SK-N-SH treated with all-trans-retinoic acid at 6 μM for 48 hours (cell line): ENCODE results near the gene MMP24.
A peak's percentile ranks its signal among the peaks of the same experiment; 100 is the strongest.

Experiments used
- ARNTL ChIP-seq: fragments of 450-650 bp; formaldehyde crosslinking; IDR thresholded peaks from 2 replicates; pipeline ENCODE4 v1.5.0; 2020; ENCODE audit warnings: low read depth, mild to moderate bottlenecking, moderate library complexity, borderline replicate concordance
- BACH2 ChIP-seq: fragments of 250-450 bp; sonication (Bioruptor Pico); IDR thresholded peaks from 2 replicates; pipeline ENCODE4 v1.9.0; 2021; ENCODE audit warnings: mild to moderate bottlenecking, borderline replicate concordance
- ESRRG ChIP-seq: fragments of 250-450 bp; sonication (Bioruptor Pico); IDR thresholded peaks from 2 replicates; pipeline ENCODE4 v1.6.1; 2021; ENCODE audit warnings: mild to moderate bottlenecking
- PATZ1 ChIP-seq: fragments of 250-450 bp; sonication (Bioruptor Pico); IDR thresholded peaks from 2 replicates; pipeline ENCODE4 v1.8.0; 2020; ENCODE audit warnings: mild to moderate bottlenecking, moderate library complexity, borderline replicate concordance
- POU6F1 ChIP-seq: fragments of 250-450 bp; sonication (Bioruptor Pico); IDR thresholded peaks from 2 replicates; pipeline ENCODE4 v1.8.0; 2021; ENCODE audit warnings: low read depth, mild to moderate bottlenecking, moderate library complexity, borderline replicate concordance
- SNAI2 ChIP-seq: fragments of 250-450 bp; sonication (Bioruptor Pico); IDR thresholded peaks from 2 replicates; pipeline ENCODE4 v1.5.0; 2020; ENCODE audit warnings: mild to moderate bottlenecking, moderate library complexity
- ZNF70 ChIP-seq: fragments of 450-650 bp; formaldehyde crosslinking; IDR thresholded peaks from 2 replicates; pipeline ENCODE4 v1.5.0; 2020; ENCODE audit warnings: mild to moderate bottlenecking, moderate library complexity
- TF ChIP-seq, protein P1 (sequence below): fragments of 250-450 bp; sonication (Bioruptor Pico); IDR thresholded peaks from 2 replicates; pipeline ENCODE4 v1.5.1; 2020; ENCODE audit warnings: low read depth, mild to moderate bottlenecking, moderate library complexity

GRCh38 chr20:35257175-35257909 lies 30.9 kb downstream of the MMP24 start:
- TF ChIP-seq, protein P1, sequence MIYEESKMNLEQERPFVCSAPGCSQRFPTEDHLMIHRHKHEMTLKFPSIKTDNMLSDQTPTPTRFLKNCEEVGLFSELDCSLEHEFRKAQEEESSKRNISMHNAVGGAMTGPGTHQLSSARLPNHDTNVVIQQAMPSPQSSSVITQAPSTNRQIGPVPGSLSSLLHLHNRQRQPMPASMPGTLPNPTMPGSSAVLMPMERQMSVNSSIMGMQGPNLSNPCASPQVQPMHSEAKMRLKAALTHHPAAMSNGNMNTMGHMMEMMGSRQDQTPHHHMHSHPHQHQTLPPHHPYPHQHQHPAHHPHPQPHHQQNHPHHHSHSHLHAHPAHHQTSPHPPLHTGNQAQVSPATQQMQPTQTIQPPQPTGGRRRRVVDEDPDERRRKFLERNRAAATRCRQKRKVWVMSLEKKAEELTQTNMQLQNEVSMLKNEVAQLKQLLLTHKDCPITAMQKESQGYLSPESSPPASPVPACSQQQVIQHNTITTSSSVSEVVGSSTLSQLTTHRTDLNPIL, result 0 out of 2 replicates have a peak, but pooled peaks have one; percentile 20
- TF ChIP-seq SNAI2 (CRISPR knock-in tag) (no peak), BACH2 (no peak), ESRRG (CRISPR knock-in tag) (no peak), ARNTL (no peak), POU6F1 (no peak), PATZ1 (CRISPR knock-in tag) (no peak), ZNF70 (CRISPR knock-in tag) (no peak)
